ENCODE measurements around the gene TPX2.

Gene TPX2

DNA sequence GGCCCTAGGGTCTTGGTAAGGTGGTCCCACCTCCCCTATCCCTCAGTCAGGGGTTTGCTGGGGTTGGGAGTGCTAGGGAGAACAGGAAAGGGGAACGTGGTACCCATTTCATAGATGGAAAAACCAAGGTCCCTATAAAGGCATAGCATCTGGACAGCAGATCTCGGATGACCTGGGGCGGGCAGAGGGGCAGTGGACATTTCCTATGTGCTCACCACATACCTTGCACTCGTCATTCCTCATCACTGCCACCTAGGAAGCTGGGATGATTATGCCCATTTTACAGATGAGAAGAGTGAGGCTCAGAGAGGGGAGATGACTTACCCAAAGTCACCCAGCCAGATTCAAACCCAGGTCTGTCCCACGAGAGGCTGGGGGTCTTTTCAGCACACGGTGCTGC lies 92.1 kb downstream of the TPX2 start:
- no peak for DNase-seq (ENCODE audit: low spot score)

DNA sequence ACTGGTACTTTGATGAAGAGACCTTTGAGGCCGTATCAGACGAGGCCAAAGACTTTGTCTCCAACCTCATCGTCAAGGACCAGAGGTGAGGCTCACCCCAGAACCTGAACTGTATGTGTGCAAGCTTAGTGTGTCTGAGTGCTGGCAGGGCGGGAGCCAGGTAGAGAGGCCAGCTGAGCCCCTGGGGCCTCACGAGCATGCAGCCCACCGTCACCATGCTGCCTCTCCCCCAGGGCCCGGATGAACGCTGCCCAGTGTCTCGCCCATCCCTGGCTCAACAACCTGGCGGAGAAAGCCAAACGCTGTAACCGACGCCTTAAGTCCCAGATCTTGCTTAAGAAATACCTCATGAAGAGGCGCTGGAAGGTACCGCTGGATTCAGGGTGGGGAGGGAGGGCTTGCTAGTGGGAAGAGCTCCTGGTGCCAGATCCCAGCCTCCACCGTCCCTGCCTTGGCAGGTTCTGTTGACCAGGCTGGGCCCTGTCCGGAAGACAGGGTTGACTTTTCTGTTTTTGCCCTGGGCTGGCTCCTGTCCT lies 92.7 kb downstream of the TPX2 start:
- DNase-seq (ENCODE audit: low spot score) = no peak

DNA sequence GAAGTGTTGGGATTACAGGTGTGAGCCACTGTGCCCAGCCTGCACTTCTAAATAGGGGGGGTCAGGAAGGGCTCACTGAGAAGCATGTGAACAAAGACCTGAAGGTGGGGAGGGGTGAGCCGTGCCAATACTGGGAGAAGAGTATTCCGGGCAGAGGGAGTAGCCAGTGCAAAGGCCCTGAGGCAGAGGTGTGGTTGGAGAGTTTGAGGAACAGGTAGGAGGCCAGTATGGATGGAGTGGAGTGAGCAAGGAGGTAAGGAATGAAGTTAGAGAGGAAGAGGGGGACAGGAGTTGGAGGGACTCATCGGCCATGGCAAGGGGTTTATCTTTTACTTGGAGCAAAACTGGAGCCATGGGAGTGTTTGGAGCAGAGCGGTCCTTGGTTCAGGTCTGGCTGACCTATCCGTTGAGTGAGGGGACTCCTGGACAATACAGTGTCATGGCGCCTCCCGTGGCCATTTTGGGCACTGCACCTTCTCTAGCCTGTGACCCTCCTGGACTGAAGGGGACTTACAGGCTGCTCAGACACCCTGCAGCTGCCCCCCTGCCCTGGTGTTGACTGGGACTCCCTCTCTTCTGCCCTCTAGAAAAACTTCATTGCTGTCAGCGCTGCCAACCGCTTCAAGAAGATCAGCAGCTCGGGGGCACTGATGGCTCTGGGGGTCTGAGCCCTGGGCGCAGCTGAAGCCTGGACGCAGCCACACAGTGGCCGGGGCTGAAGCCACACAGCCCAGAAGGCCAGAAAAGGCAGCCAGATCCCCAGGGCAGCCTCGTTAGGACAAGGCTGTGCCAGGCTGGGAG lies 94.2 kb downstream of the TPX2 start:
- DNase-seq (ENCODE audit: low spot score) = peak; percentile 70

DNA sequence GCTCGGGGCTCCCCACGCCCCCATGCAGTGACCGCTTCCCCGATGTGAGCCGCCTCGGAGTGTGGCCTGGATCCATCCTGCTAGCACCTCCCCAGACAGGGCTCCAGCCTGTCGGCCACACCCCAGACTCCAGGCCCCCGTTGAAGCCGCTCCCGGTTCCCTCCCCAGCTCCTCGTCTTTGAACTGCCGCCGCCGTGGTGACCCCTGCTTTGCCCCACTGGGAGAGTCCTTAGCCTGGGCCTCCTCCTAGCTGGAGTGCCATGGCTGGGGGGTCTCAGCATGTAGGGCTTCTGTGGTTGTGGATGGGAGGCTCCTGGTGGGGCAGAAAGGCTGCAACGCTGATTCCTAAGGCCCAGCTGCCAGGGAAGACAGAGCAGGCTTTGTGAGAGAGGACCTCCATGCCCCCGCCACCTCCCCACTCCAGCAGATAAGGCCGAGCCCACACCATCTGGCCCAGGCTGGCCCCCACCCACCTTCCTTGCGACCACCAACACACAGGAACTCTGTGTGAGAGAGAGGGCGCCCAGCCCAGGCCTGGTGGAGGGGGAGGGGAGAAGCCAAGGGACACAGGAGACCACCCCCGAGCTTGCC lies 94.9 kb downstream of the TPX2 start:
- no peak for DNase-seq (ENCODE audit: low spot score)

DNA sequence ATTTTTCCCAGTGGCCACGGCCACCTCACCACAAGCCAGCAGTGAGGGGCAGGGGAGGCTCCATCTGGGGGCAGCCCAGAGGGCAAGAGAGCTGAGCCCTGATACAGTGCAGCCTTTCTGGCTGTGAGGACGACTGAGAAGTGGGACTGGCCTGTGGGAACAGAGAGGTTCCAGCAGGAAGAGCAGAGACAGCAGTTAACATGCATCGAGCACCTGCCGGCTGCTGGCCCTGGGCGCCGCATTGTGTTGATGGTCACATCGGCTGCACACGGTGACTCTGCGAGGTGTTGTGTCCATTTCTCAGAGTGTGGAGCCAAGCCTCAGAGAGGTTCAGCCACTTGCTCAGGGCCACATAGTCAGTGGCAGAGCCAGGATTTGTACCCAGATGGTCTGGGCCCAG lies 96.5 kb downstream of the TPX2 start:
- DNase-seq (ENCODE audit: low spot score) = no peak

DNA sequence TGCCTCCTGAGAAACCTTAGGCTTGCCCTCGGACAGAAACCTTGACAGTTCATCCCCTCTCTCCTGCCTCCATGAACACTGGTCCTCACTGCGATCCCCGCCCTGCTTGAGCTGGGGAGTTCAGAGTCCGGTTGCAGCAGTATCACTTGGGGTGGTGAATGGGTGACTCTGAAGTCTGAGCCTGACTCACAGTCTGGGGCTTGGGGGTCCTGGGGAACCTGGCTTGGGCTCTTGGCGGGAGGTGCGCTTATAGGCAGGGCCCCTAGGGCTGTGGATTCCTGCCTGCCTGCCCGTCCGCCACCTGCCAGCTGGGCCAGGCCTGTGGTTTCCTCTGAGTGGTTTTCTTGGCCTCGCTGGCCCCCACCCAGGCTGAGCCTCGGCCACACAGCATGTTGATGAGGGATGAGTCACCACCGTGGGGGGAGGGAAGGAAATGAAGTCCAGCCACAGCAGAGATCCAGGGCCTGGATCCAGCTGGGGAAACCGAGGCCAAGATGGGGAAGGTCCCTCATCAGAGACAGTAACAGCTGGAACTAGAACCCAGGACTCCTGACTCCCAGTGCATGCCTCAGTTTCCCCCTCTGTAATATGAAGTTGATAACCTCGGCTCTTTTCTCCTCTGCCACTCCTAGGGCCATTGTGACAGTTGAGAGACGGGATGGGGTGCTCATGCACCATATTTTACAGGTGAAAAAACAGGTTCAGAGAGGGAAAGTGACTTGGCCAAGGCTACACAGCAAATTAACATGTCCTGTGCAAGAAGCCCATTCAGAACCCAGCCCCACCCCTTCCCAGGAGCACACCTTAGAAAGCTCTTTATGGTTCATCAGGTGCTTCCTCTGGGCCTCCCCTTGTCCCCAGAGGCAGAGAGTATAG lies 97.1 kb downstream of the TPX2 start:
- DNase-seq (ENCODE audit: low spot score) = peak; percentile 96

DNA sequence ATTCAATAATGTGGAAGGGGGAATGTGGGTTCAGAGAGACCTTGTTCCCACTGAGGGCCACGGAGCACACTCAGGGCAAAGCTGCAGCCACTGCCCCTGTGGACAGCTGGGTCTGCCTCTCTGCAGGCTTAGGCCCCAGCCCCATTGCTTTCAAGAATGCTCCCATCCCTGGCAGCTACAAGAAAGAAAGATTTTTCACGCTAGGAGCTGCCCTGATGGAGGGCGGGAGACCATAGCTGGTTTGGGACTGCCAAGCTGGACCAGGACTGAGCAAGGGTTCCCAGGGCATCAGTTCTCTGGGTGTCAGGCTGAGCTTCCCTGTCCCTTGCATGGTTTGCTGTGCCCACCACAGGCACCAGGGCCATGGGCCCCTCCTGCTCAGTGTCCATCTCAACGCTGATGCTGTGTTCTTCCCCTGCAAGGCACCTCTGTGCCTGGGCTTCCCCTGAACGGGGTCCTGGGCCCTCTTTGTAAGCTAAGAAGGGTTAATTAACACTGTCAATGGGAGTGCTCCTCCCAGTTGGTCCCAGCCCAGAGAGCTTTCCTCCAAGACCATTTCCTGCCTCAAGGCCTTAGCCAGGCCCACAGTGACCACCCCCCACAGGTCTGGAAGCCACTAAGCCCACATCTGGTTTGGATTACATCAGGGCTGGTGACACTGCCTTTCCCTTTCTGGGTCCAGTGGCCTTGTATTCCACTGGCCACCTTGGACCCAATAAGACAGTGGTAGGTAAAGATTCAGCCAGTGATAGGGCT lies 97.9 kb downstream of the TPX2 start:
- DNase-seq (ENCODE audit: low spot score) = no peak

DNA sequence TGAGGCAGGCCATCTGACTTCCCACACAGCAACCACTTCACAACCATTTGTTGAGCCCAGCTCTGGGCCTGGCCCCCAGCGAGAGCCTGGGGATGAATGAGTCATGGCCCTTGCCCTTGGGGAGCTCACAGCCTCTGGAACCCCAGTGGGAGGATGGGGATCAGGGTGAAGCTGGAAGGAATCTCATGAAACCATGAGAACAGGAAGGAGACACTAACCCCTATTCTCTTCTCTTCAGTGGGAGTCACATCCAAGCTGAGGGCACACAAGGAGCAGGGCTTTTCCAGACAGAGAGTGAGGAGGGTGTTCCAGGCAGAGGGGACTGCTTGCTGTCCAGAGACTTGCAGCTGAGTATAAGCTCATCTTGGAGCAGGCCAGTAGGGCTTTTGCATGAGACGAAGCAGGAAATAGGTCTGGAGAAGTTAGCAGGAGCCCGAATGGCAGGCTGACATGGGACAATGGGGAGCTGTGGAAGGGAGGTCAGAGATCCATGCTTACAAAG lies 98.9 kb downstream of the TPX2 start:
- DNase-seq (ENCODE audit: low spot score) = no peak

DNA sequence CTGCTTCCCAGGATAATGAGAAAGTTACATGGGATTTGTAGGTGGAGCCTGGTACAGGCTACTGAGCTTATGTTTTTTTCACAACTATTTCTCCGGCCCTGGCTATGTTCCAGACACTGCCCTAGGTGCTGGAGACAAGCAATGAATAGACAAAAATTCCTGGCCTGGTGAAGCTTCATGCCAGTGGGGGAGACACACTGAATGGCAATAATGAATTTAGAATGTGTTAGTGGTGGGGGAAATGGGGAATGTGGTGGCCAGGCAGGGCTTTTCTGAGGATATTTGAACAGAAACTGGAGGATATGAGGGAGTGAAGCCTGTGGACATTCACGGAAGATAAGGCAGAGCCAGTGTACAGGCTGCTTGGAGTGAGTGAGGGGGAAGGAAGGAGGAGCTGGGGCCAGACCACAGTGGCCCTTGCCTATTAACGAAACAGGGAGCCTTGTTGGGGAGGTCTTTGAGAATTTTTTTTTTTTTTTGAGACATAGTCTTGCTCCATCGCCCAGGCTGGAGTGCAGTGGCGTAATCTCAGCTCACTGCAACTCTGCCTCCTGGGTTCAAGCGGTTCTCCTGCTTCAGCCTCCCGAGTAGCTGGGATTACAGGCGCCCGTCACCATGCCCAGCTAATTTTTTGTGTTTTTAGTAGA lies 99.7 kb downstream of the TPX2 start:
- DNase-seq (ENCODE audit: low spot score) = no peak

DNA sequence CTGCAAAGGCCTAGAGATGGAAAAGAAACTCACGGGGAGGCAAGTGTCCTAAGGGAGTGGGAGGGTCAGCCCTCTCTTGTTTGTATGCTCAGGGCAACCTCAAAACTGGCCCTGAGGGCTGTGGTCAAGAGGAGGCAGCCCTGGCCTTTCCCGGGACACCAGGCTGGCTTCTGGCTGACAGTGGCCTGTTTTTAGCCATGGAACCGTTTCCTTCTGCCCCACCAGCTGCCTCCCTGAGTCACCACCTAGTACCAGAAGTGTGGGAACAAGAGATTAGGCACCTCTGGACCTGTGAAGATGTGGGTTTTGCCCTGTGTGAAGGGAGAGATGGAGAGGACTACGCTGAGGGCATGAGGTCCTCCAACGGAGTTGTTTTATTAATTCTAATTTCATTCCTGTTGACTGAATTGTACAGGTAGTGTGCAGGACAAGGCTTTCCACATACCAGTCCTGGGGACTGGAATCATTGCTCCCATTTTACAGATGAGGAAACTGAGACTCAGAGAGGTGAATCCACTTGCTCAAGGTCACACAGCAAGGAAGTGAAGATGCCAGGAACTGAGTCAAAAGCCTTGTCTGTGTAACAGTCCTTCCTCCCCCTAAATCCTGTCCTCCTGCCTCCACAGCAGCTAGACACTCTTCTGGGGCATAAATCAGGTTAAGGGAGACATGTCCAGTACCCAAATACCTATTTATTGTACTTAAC lies 100.8 kb downstream of the TPX2 start:
- no peak for DNase-seq (ENCODE audit: low spot score)

DNA sequence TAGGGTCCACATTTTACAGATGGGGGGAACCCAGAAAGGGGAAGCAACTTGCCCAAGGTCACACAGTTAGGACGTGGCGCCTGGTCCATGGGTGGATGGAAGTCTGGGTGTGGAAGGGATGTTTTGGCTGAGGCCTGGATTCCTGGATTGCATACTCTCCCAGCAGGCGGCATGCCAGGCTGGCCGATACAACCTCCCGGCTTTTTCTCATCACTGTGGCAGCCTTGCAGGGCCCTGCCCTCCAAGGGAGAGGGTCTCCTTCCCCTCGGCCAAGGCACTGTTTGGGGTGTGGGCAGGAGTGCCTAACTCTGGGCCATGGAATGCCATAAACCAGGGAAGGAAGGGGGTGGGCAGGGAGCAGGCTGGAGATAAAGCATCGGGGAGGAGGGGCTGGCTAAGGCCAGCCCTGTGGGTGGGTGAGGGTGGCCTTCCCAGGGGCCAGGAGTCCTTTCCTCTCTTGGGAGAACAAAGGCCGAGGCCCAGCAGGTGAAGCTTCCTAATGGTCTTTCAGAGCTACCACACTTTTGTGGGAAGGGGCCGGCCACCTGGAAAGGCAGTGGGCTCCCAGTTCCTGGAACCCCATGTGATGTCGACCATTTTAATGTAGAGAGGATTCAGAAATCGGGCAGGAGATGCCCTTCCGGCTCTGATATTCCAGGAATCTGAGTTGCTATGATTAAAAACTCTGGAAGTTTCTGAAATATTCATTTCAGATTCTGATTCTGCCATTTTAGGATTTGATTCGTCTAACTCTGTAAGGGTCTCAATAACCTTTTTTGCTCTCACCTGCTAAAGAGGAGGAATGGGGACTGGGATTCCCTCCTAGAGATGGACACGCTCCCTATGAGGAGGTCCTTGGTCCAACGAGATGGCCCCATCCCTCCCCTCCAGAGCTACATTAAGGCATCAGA lies 102.1 kb downstream of the TPX2 start:
- peak; percentile 65 for DNase-seq (ENCODE audit: low spot score)

DNA sequence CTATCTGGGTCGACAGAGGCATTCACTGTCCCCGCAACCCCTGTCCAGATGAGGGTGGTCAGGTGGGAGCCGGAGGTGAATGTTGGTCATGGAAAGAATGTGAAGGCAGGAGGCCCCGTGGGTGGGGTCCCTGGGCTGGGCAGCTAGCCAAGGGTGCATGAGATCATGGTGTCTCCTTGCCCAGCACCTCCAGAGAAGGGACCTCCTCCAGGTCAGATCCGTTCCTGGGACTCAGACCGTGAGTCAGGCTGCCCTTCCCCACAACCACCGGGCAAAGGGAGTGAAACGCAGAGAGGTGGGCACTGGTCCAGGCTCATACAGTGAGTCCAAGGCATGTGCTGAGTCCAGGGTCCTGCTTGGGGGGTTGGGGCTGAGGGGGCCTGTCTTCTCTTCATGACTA lies 102.8 kb downstream of the TPX2 start:
- peak; percentile 59 for DNase-seq (ENCODE audit: low spot score)

DNA sequence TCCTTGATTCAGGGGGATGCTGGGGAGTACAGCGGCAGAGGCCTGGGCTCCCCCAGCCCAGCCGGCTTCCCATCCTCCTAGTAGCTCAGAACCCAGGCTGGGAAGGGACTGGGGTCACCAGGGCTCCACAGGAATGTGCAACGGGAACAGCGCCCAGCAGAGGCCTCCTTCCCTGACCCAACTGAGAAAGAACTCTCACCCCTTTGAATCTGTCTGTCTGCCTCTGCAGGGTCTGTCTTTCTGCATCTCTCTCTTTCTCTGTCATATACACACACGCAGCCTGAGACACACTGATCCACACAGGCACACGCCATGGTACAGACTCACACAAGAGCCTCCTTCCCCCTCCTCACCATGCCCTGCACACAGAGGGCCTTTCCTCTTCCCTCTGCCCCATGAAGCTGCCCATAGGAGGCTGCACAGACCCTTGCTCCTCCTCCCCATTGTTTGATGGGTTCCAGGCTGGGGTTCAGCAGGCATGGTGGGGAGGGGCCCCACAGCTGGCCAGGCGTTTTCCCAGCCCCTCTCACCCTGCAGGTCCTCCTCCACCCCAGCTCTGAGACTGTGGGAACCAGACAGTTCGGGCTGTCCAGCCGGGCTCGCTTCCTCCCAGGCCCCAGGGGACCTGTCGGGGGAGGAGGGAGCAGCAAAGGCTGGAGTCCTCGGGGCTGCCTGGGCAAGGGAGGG lies 103.5 kb downstream of the TPX2 start:
- peak; percentile 62 for DNase-seq (ENCODE audit: low spot score)

DNA sequence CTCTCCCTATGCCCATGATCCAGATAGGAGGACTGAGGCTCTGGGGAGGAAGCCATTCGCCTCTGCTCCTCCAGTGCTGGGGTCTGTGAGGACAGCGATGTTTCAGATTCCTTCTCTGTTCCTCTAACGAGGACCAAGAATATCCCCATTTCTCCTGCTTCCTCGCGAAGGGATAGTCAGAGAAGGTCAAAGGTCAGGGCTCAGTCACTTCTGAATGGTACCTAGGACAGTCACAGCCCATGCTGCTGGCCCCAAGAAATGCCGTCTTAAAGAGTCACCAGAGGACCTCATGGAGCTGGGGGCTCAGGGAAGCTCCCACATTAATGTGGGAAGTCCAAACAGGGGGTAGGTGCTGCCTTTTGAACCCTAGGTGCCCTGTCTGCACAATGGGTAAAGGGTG lies 104.2 kb downstream of the TPX2 start:
- no peak for DNase-seq (ENCODE audit: low spot score)

DNA sequence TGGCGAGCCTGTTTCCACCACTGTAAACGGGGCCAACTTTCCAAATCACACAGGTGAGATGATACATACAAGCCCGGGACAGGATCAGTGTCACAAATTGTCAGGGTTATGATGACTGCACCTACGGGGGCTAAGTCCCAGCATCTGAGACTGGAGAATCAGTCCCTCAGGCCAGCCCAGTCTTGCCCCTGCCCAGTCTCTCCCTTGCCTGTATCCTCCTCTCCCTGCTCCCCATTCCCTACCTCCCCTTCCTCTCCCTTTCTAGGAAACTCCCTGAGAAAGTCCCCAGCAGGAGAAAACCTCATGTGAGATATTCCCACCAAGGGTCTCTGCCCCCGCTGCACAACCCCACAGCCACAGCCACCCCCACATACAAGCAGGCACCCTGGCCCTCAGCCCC lies 104.8 kb downstream of the TPX2 start:
- DNase-seq (ENCODE audit: low spot score) = no peak

DNA sequence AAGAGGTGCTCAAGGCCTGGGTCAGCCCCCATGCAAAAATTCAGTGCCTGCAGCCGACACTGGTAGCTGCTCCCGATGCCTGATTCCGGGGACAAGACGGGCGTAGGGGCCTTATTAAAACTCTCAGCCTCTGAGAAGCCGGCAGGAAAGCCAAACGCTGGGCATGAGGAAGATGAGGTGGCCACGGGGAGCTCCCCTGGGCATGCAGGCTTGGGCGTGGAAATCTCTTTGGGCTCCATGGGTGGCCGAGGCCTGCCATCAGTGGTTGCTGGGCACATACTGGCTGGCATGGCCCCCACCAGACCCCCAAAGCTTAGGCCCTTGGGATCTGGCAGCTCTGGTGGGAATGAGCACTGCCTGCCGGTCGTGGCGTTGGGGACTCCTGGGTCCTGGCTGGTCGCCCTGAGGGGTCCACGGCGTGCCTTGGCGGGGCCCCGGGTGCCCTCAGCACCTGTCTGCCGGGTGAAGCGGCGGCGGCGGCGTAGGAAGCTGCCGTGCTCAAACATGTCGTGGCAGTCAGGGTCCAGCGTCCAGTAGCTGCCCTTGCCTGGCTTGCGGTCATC lies 105.7 kb downstream of the TPX2 start:
- no peak for DNase-seq (ENCODE audit: low spot score)

DNA sequence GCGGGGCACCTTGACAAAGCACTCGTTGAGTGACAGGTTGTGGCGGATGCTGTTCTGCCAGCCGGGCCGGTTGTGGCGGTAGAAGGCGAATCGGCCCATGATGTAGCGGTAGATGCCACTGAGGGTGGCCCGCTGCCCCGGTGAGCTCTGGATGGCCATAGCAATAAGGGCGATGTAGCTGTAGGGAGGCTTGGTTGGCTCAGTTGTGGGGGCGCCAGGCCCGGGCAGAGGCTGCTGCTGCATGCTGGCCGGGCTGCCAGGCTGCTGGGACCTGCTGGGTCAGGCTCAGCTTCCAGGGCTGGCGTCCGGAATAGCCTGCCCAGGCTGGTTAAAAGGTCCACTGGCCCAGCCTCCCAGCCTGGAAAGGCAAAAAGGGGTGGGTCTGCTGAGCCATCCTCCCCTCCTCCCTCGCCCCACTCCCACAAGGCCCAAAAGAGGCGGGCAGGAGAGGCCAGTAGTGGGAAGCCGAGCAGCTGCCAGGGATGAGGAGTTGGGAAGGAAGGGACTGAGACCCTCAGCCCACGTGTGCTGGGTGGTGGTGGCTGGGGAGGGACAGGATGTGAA lies 106.3 kb downstream of the TPX2 start, which contains the start of gene FOXS1:
Gene FOXS1, minus strand, starts transcription at position 305 of the 564 bp plus-strand sequence. Its CDS starts 62 bp downstream, at position 243.
- DNase-seq (ENCODE audit: low spot score) = no peak

DNA sequence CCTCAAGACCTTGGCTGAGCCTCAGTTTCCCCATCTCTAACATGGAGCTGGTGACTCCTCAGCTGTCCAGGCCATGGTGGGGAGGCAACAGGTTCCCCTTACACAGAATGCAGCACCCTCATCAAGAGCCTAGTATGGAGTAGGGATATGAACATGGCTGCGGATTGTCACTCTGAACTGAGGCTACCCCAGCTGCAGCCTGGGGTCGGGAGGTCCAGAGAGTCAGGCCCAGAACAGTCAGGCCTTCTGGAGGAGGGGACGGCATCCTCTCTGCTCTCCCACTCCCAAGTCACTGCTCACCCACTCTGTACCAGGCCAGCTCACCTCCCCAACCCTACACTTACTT lies 107.7 kb downstream of the TPX2 start:
- no peak for DNase-seq (ENCODE audit: low spot score)
